ENCODE measurements around the gene CREB3L2. TPM values are rescaled to one million over a fixed set of nuclear protein-coding genes. Genes with fewer than 3 reads are reported as not detected.

The CREB3L2 gene
- total RNA-seq, 1 experiment from 2014 or later: 18.2 TPM

DNA sequence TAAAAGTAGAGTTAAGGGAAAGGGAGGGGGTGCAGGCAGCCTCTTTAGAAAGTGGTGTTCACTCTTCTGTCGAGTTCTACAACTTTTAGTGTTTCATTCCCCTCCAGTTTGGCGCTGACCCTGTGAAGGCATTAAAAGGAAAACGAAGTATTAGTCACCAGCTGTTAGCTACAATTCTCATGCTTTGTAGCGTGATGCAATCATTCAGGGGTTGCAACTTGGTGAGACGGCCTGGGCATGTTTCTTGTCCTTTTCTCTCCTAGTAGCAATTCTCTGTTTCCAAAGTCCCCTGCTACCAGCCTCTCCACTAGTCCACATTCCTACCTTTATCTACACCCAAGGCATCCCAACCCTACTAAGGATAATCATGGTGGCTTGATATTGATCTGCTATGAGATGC is 121.5 kb downstream of the CREB3L2 start:
- no peak for DNase-seq (ENCODE audit: extremely low read depth, low read depth)

DNA sequence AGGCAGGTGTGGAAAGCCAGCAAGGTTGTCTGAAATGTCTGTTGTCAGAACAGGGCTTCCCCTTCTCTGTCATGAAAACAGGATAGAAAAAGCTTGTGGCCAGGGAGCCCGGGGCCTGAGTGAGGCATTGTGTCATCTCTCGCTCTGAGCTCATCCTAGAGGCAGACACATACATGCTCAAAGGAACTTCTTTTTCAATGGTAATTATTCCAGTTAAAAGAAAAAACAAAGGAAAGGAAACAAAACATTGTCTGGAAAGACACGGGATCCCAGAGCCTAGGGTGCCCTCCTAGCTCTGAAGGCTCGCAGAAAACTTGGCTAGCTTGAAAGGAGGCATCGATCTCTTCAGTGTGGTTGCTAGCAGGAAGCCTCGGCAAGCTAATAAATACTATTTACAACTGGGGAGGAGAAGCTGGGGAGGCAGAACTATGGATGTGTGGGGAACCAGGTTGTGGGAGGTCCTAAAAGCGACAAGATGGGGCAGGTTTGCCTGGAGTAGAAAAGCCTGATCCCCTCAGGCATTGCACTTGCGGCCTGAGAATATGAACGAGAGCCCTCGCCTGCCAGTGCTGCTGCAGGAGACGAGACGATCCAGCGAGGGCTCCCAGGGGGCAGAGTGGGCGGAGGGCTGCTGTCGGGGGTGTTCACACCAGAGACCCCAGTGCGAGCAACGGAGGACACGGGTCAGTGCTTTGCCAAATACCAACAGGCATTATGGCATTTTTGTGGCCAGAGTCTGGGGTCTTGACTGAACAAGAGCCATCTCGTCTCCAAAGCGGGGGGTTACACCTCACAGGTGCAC is 122.3 kb downstream of the CREB3L2 start:
- no peak for DNase-seq (ENCODE audit: extremely low read depth, low read depth)

DNA sequence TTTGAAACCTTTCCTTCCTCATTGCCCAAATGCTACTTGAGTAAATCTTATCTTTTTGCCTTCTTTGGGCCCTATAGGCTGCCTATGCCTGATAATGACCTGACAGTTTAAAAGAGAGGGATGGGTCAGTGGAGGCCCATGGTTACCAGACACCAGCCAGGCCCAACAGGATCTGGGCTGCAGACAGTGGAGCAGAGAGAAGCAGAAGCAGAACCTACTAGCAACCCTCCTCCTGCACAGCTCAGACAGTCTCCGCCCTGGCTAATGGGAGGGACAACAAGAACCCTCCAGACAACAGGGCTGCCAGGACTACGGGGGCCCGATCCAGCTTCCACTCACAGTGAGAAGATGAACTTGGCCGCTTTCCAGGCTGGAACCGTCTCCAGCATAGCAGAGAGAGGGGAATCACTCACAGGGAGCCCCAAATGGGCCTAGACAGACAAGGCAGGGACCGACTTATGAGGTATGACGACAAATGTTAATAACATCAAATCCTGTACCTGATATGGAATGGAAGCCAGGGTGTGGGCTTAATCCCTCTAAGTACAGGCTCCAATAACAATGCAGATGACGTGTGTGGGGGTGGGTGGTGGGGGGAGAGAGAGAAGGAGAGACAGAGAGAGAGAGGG is 123.4 kb downstream of the CREB3L2 start:
- no peak for DNase-seq (ENCODE audit: extremely low read depth, low read depth)

DNA sequence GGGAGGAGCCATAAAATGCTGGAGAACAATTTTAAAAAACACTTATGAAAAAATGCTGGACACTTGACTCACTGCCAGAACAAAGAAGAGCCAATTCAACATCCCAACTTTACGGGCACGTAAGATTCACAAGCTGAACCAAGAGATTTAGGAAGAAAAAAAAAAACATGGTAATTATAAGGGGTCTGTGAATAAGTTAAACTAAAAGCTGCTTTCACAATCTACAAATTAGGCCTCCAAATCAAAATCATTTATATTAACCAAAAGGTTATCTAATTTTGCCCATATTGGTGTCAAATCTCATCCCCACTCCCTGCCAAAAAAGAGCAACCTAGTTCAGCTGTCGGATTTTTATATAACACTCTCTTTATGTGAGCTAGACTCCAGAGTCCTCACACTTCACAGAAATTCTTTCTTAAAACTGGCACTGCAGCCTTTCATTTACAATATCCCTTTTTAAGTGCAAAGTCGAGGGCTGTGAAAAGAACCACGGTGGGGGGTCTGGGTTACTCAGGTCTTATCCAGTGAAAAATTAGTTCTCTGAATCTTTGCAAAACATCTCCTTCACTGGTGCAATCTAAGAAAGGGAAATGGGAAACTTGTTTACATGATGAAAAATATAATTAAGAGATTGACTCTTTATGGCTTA is 124.7 kb downstream of the CREB3L2 start:
- no peak for DNase-seq (ENCODE audit: extremely low read depth, low read depth)

DNA sequence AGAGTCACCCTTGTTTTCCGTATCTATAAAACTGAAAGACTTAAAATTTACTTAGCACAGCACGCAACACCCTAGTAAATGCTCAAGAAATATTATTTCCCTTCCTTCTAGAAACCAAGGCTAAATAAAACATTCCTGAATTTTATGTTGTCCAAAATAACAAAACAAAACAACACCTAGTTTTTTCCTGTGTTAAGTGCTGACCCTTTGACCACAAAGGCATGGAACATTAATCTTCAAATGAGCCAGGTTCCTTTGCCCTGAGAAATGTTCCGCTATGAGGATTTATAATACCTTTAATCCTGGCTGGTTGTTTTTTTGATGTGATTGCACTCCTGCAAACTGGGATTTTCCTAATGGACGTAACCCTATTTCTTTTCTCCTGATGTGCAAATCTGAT is 126.1 kb downstream of the CREB3L2 start:
- DNase-seq (ENCODE audit: extremely low read depth, low read depth): no peak

DNA sequence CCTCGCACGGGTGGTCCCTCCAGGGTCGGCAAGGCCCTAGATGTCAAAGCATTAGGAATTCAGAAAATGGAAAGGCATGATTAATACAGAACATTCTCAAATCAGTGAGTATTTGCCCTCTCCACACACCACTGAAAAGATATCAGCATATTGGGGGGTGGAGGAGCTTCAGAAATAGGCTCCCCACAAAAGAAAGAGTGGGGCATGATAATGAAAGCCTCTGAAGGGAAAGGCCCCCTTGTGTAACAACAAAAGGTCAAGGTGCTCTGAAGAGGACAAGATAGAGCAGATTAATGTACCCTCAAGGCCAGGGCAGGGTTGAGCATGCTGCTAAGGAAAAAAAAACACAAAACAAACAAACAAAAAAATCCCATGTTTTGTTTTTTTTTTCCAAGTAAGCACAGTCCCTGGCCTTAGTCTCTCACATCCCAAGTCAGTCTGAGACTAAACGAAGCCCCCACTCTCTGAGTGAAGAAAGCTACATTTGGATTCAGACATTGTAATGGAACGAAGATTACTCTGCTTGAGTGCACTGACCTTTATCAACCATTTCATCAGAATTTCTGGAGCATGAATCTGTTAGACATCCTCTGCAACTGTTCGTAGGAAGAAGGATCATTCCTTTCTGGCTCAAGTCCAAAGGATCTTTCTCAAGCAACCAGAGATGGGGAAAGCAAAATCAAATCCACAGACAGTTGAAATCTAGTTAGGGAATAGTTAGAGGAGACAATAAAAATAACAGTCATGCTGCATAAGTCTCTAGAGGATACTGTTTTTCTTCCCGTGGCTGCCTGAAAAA is 127.7 kb downstream of the CREB3L2 start:
- DNase-seq (ENCODE audit: extremely low read depth, low read depth): no peak

DNA sequence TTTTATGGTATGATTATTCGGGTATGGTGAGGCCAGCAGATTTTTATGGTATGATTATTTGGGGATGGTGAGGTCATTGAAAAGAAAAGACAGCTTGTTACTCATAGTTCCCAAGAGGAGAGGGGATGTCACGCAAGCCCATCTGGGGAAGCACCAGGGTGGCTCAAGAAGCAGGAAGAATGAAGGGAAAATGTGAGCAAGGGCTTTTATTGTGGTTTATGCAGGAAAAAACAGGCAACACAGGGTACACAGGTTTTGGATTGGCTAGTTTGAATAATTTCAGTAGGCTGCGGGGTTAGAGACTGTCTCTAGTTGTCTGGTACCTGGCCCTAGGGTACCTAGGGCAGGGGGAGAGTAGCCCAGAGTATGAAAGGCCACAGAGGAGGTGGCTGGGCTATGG is 128.4 kb downstream of the CREB3L2 start:
- no peak for DNase-seq (ENCODE audit: extremely low read depth, low read depth)

DNA sequence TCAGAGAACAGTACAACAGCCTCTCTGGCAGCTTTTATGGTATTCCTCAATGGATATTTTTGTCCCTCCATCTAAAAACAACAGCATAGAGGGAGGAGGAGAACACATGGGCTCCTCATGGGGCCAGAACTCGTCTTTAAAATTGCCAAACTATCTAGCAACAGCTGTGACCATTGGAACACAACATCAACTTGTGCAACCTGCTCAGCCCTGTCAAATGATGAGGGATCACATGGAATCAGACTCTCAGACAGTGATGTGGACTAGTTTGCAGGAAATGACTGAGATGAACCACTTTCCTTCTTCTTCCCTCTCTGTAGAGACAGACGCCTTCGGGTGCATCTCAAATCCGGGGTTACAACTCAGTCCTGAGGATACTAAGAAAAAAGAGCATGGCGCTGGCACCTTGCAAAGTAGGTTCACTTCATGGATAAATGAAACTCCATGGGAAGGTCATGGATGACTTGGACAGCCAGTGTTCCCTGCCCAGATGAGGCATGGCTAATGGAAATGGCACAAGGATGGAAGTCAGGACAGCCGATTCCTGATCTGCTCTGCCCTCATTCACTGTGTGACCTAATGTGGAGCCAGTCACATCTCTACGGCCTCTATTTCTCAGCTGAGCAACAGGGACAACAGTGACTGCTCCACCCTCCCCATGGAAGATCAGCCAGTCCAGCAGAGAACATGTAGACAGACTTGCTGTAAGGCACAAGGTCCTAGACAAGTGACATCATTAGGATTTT is 130.5 kb downstream of the CREB3L2 start:
- no peak for DNase-seq (ENCODE audit: extremely low read depth, low read depth)

DNA sequence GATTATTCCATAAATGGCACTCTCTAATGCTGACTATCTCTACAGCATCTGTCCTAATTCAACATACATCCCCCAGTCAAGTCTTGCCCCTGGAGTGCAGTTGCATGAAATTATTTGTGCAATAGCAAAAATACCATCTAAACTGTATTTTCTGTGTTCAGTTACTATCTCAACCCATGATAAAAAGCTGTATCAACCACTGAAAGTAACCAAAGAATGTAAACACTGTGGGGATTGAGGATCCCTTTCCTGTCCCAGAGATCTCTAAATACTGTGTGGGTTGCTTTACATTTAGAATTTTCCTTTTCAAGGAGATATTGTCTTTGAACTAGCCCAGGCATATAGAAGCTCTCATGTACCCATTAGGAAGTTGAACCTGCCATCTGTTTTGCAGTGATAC is 131.2 kb downstream of the CREB3L2 start:
- no peak for DNase-seq (ENCODE audit: extremely low read depth, low read depth)

DNA sequence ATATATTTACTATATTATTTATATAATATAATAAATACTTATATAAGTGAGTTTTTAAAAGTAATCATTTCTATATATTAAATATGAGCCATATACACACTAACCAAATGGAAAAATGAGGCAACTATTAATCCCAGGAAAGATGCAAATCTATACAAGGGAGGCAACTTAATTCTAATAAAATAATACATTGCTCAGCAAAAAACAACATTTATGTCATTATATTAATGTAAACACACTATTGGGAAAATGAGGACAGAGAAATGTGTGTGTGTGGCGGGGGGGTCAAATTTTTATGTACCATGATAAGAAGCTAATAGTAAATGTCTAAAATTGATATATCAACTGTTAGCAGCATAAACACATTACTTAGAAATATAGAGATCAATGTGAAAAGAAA is 131.8 kb downstream of the CREB3L2 start:
- DNase-seq (ENCODE audit: extremely low read depth, low read depth): no peak

DNA sequence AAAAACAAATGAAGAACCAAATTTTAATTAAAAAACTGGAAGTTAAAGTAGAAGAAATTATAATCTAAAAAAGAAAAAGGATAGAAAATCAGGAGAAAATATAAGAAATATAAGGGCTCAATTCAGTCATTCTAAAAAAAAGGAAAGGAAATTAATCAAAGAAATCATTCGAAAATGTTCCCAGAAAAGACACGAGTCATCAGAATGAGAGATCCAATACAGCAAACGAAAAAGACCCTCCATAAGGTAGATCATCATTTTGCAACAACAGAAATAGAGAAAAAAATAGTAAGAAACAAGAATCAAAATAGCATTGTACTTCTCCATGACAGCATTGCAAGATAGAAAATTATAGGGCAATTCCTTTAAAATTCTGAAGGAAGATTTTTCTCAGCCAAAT is 132.6 kb downstream of the CREB3L2 start:
- DNase-seq (ENCODE audit: extremely low read depth, low read depth): no peak

DNA sequence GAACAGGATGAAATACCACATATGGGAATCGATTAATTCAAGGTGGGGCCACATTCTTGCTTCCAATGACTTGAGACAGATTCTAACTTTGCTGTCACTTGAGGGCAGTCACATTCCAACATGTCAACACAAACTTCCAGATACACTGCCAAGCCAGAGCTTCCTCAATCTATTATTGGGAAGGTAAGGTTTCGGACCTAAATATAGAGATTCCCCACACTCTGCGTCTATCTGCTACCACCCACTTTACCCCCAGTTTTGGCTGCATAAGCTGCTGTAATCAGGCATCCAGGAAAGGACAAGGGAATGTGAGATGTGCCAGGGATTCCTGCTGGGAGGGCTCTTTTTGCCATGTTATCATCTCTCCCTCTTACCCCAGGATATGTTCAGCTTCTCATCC is 134.6 kb downstream of the CREB3L2 start:
- DNase-seq (ENCODE audit: extremely low read depth, low read depth): no peak

DNA sequence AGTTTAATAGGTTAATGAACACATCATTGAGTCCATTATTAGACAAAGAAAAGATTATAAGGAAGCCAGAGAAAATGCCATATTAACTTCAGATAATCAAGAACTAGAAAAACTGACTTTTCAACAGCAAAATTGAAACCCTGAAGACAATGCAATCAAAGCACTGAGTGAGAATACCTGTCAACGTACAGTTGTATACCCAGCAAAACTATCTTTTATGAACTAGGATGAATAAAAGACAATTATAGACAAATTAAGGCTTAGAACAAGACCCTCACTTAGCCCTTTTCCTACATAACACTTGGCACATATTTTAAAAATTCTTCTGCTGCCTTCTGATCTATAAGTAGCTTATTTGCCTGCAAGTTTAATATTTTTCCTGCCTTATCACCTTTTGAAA is 136.1 kb downstream of the CREB3L2 start:
- no peak for DNase-seq (ENCODE audit: extremely low read depth, low read depth)

DNA sequence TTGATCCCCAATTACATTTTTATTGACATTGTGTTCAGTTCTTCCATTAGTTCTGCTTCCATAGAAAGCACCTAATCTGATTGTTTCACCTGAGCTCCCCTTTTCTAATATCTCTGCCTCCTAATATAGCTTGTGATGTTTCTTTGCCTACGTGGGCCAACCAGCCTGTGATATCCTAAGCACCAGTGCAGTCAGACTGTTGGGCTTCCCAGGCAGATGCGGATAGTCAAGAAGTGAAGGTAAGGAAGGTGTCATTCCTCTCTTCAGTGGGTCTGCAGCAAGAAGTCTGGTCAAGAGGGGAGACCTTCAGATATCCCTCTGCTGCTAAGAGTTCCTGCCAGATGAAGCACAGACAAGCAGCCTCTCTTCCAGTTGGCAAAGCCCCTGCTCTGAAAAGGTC is 138.9 kb downstream of the CREB3L2 start:
- no peak for DNase-seq (ENCODE audit: extremely low read depth, low read depth)

DNA sequence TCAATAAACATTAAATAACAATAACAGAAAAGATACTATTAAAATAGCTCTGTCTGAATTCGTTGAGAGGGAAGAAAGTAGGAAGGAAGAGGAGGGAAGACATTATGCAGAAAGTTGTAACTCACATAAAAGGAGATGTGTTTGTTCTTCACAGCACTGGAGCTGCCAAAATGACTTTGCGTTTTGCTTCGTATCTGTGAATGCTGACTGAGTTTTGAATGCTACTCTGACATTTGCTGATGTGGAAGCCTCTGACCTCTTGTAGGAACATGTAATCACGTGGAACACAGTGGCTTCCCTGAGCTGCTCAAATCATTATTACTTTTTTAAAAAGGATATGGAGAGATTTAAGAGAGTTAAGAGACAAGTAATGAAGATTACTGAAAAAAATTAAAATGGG is 139.5 kb downstream of the CREB3L2 start:
- DNase-seq (ENCODE audit: extremely low read depth, low read depth): no peak

DNA sequence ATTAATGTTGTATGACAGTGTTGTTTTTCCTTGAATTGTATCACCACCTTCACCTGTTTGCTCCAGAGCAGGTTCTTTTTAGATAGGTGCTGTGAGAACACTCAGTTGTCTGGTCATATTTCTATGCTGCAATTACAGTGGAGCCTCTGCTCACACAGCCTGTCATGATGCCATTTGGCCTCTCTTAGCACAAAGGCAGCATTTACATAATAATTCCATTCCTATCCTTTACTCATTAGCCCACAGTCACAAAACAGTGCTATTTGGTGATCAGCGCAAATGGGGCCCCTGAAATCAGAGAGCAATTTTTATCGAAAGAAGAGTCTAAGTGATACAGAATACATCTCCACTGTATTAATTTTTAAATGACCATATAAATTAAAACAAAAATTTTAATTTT is 141.3 kb downstream of the CREB3L2 start:
- no peak for DNase-seq (ENCODE audit: extremely low read depth, low read depth)

DNA sequence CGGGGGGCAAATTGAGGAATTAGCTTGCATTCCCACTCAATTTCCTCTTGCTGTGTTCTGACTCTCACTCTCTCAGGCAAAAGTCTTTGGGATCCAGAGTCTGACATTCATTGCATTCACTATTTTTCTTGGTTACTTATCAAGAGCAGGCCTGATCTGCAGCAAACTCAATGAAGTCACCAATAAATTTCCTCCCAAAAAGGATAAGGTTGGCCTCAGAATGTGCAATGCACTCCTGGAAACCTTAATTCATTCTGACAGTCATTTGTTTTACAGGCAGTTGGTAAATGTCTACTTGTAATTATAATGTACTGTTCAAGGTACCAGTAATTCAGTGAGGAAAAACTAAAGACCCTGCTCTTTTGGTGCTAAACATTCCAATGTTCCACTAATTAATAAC is 148.8 kb downstream of the CREB3L2 start:
- no peak for DNase-seq (ENCODE audit: extremely low read depth, low read depth)

DNA sequence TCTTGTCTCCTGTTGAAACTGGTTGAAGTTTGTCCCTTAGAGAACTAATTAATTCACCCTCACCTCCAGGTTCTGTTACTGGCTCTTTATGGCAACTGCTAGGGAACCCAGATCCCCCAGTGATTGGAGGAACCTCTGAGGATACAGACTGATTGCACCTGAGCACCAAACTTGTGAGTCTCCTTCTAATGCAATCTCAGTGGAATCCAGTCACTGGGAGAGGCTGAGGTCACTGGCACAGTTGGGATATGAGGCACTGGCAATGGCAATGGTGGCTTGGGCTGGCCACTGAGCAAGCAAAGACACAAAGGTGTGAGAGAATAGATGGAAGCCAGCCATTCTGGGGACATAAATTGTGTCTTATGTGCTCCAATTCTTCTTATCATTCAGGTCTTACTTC is 149.8 kb downstream of the CREB3L2 start:
- no peak for DNase-seq (ENCODE audit: extremely low read depth, low read depth)

DNA sequence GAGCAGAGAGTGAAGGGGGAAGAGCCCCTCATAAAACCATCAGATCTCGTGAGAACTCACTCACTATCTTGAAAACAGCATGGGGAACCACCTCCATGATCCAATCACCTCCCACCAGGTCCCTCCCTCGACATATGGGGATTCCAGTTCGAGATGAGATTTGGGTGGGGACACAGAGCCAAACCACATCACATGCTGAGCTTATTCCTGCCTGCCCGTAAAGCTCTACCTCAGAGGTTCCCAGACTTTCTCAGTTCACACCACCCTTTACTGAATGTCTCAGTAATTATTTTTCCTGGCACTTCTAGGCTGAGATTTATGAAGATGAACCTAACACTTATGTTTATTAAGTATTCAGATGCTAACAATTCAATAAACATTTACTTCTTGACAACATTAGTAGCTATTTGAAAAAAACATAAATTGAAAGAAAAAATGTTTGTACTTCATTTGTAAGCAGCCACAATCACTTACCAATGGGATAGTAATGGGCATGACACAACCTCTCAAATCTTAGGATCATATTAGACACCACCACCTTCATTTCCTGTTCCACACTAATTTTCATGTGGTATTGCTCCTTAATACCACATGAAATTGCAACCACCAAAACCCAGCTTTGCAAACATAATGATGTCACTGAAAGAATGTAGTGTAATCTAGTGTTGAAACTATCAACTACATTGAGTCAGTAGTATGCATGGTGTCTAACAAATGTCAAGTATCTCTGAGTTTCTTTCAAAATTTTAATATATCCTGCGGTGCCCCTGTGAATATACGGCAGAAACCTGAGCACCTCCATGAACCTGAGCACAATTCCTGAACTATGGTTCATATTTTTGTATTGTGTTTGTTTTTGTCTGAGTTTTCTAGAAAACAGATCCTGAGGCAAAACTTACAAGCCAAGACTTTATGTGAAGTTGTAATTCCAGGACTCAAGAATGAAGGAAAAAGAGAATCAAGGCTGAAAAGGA is 150.6 kb downstream of the CREB3L2 start:
- DNase-seq (ENCODE audit: extremely low read depth, low read depth): no peak

All from NCI-H460 (cell line).